Prostate gland (tissue), 2 donors: ENCODE results near the gene RPP30. TPM values are rescaled to one million over a fixed set of nuclear protein-coding genes. Genes with fewer than 3 reads are reported as not detected.
"Not testable (repeated sequence)": the region's sequence is repeated elsewhere in the genome, so short reads cannot be mapped to it uniquely, and the experiment has no call there.

Source experiments
- DNase-seq: peaks from one replicate; pipeline ENCODE4 v3.0.0-alpha.2; 2019; ENCODE audit warnings: low spot score
- H3K27ac ChIP-seq, 2 donors: fragments of 200-600 bp; sonication (generic); 2 replicates each; pipeline ENCODE4 v1.5.1; 2017 to 2019
- H3K27me3 ChIP-seq: fragments of 200-600 bp; sonication (generic); replicated peaks from 2 replicates; pipeline ENCODE4 v1.5.1; 2019; ENCODE audit not compliant: insufficient read depth
- H3K36me3 ChIP-seq, 2 donors: fragments of 200-600 bp; sonication (generic); 1 replicate in 1 of 2; 2 replicates in 1 of 2; pipeline versions ENCODE4 v1.5.1 to v1.8.1; 2017 to 2019
- H3K4me1 ChIP-seq: fragments of 200-600 bp; sonication (generic); replicated peaks from 2 replicates; pipeline ENCODE4 v1.5.1; 2019
- H3K4me3 ChIP-seq, 2 donors: fragments of 200-600 bp; sonication (generic); 2 replicates each; pipeline ENCODE4 v1.5.1; 2017 to 2019
- H3K9me3 ChIP-seq: fragments of 200-600 bp; sonication (generic); 2 replicates; pipeline ENCODE4 v1.5.1; 2017
- CTCF ChIP-seq, 4 experiments: fragments of 200-600 bp in 2 of 4; fragments of 450-650 bp in 2 of 4; sonication (generic) in 2 of 4; IDR thresholded peaks; 1 replicate in 3 of 4; 2 replicates in 1 of 4; pipeline ENCODE4 v1.5.1; 2016 to 2019; ENCODE audit warnings: antibody characterized with exemption in 4 of 4, mild to moderate bottlenecking in 2 of 4, moderate library complexity in 2 of 4
- POLR2A ChIP-seq: fragments of 450-650 bp; IDR thresholded peaks from one replicate; pipeline ENCODE4 v1.6.1; 2016; ENCODE audit warnings: antibody characterized with exemption, mild to moderate bottlenecking
- POLR2AphosphoS5 ChIP-seq: sonication (generic); formaldehyde crosslinking; IDR thresholded peaks from one replicate; pipeline ENCODE4 v1.6.1; 2017; ENCODE audit warnings: antibody characterized with exemption
- WGBS: methylation state at CpG from one replicate; pipeline ENCODE4 v1.1.5; 2018; 5-methylcytosine and 5-hydroxymethylcytosine counted together
- intact Hi-C: fragments of 100-400 bp; cut with DNase I; formaldehyde crosslinking; loops from one replicate; pipeline ENCODE4 v1.14.2; 2022
- total RNA-seq, 2 donors: library from RNA; depleted of rRNA; stranded (reverse); fragments of >200 nt; gene quantifications; one replicate each; pipeline ENCODE4 v1.1.0, GENCODE V29; 2016

Gene RPP30
- total RNA-seq, 2 donors from 2014 or later = 37.1 to 43.6 TPM

GRCh38 chr10:90890347-90890746, 18.6 kb downstream of the RPP30 start:
- Histone ChIP-seq H3K9me3 (no peaks in the 10 kb centered on the region), H3K36me3 (no peaks in the 10 kb centered on the region), H3K4me1 (peaks cover 6% of the 10 kb centered on the region), H3K4me3 (no peak overlapping the region), H3K27ac (no peak overlapping the region), H3K27me3 (no peaks in the 10 kb centered on the region)
- no peak for DNase-seq
- intact Hi-C loops = no loop called here
- 42% methylated on average over 2 of the region's 2 CpGs for WGBS
- TF ChIP-seq POLR2AphosphoS5 (no peak), POLR2A (no peak), CTCF (IDR thresholded peaks at IDR 0.05) (no peak)

GRCh38 chr10:90893190-90893589, 21.4 kb downstream of the RPP30 start:
- Histone ChIP-seq H3K27ac (no peak overlapping the region), H3K4me3 (no peak overlapping the region), H3K36me3 (no peaks in the 10 kb centered on the region), H3K27me3 (no peaks in the 10 kb centered on the region), H3K4me1 (peaks cover 3% of the 10 kb centered on the region), H3K9me3 (no peaks in the 10 kb centered on the region)
- intact Hi-C loops = no loop called here
- TF ChIP-seq CTCF (IDR thresholded peaks at IDR 0.05) (no peak), POLR2A (no peak), POLR2AphosphoS5 (no peak)
- no peak for DNase-seq
- WGBS = 94% methylated on average over 3 of the region's 3 CpGs

- DNase-seq, H3K4me1 ChIP-seq, H3K36me3 ChIP-seq, H3K27me3 ChIP-seq, intact Hi-C loops, H3K9me3 ChIP-seq, H3K27ac ChIP-seq, H3K4me3 ChIP-seq: not testable (repeated sequence)
- whole genome bisulfite sequencing = 93% methylated on average over 2 of the region's 2 CpGs
These were observed 25.1 kb downstream of the RPP30 start for GRCh38 chr10:90896916-90897315.

GRCh38 chr10:90905925-90906324, 34.2 kb downstream of the RPP30 start:
- no peak for DNase-seq
- no peaks in the 10 kb centered on the region for H3K27me3 ChIP-seq
- intact Hi-C loops = no loop called here
- WGBS = 83% methylated on average over 1 of the region's 1 CpG
- no peaks in the 10 kb centered on the region for H3K36me3 ChIP-seq
- no peaks in the 10 kb centered on the region for H3K9me3 ChIP-seq
- no peak for TF ChIP-seq POLR2AphosphoS5
- no peaks in the 10 kb centered on the region for H3K4me1 ChIP-seq
- no peak overlapping the region for H3K4me3 ChIP-seq
- no peak overlapping the region for H3K27ac ChIP-seq

GRCh38 chr10:90906596-90906995, 34.8 kb downstream of the RPP30 start:
- no peak overlapping the region for H3K27ac ChIP-seq
- no peaks in the 10 kb centered on the region for H3K9me3 ChIP-seq
- WGBS = 70% methylated on average over 1 of the region's 1 CpG
- H3K27me3 ChIP-seq = no peaks in the 10 kb centered on the region
- TF ChIP-seq CTCF (IDR thresholded peaks at IDR 0.05) = no peak
- no peak for TF ChIP-seq POLR2AphosphoS5
- no peak for TF ChIP-seq POLR2A
- no peak overlapping the region for H3K4me3 ChIP-seq
- H3K36me3 ChIP-seq = no peaks in the 10 kb centered on the region
- DNase-seq = no peak
- no peaks in the 10 kb centered on the region for H3K4me1 ChIP-seq
- intact Hi-C loops = no loop called here

- H3K9me3 ChIP-seq = no peaks in the 10 kb centered on the region
- no peaks in the 10 kb centered on the region for H3K4me1 ChIP-seq
- H3K27me3 ChIP-seq = no peaks in the 10 kb centered on the region
- TF ChIP-seq CTCF (IDR thresholded peaks at IDR 0.05) (peak; percentile 67 to 94 (median 86)), POLR2A (no peak), POLR2AphosphoS5 (peak; percentile 31)
- no peak overlapping the region for H3K4me3 ChIP-seq
- H3K27ac ChIP-seq = peak overlapping the region in 1 of 2 donors; percentile 52
- intact Hi-C loops = loop anchor here (2.0 to 10.0 kb wide), 2 partner anchors 253 to 341 kb away; no protein-coding TSS in a partner anchor
- peak; percentile 74 for DNase-seq
- H3K36me3 ChIP-seq = no peaks in the 10 kb centered on the region
- 29% methylated on average over 12 of the region's 12 CpGs for WGBS
These were observed 39.6 kb downstream of the RPP30 start for GRCh38 chr10:90911133-90912051.
